HepG2 (cell line): ENCODE results near the gene MXRA8. TPM values are rescaled to one million over a fixed set of nuclear protein-coding genes. Genes with fewer than 3 reads are reported as not detected.

ENCODE experiments used
- CTCF ChIP-seq: sonication (generic); formaldehyde crosslinking; IDR thresholded peaks from 2 replicates; pipeline ENCODE4 v1.5.0; 2020; ENCODE audit warnings: mild to moderate bottlenecking, missing genetic modification reagents, moderate library complexity
- FOXA3 ChIP-seq: IDR thresholded peaks from 2 replicates; pipeline ENCODE4 v1.6.1; 2016; ENCODE audit warnings: missing genetic modification reagents, missing compliant biosample characterization
- HINFP ChIP-seq: sonication (generic); formaldehyde crosslinking; IDR thresholded peaks from 2 replicates; pipeline ENCODE4 v1.4.0; 2020; ENCODE audit warnings: low read depth, mild to moderate bottlenecking, missing genetic modification reagents
- HNF4A ChIP-seq: sonication (generic); formaldehyde crosslinking; IDR thresholded peaks from 2 replicates; pipeline ENCODE4 v1.4.0; 2020; ENCODE audit warnings: missing genetic modification reagents
- MIER2 ChIP-seq: IDR thresholded peaks from 2 replicates; pipeline ENCODE4 v1.6.1; 2016; ENCODE audit warnings: missing biosample characterization, missing genetic modification reagents
- PHF5A ChIP-seq: IDR thresholded peaks from one replicate; pipeline ENCODE4 v1.6.1; 2018; ENCODE audit warnings: low read depth, missing genetic modification reagents; ENCODE audit not compliant: unreplicated experiment
- POLR2AphosphoS5 ChIP-seq: IDR thresholded peaks from 2 replicates; pipeline ENCODE4 v1.6.1; 2012; ENCODE audit warnings: low read depth, low read length
- RBAK ChIP-seq: sonication (generic); formaldehyde crosslinking; IDR thresholded peaks from 2 replicates; pipeline ENCODE4 v1.5.1; 2020; ENCODE audit warnings: mild to moderate bottlenecking, missing genetic modification reagents
- SALL2 ChIP-seq: sonication (generic); formaldehyde crosslinking; IDR thresholded peaks from 2 replicates; pipeline ENCODE4 v1.8.1; 2023; ENCODE audit warnings: mild to moderate bottlenecking, missing genetic modification reagents, inconsistent platforms
- SKI ChIP-seq: fragments of 450-650 bp; IDR thresholded peaks from one replicate; pipeline ENCODE4 v1.6.1; 2018; ENCODE audit warnings: mild to moderate bottlenecking; ENCODE audit not compliant: partially characterized antibody
- TFDP1 ChIP-seq: IDR thresholded peaks from 2 replicates; pipeline ENCODE4 v1.6.1; 2016; ENCODE audit warnings: missing compliant biosample characterization, missing genetic modification reagents, borderline replicate concordance
- ZBTB40 ChIP-seq, 2 experiments: fragments of 450-650 bp in 1 of 2; sonication (generic) in 1 of 2; formaldehyde crosslinking in 1 of 2; IDR thresholded peaks; 2 replicates each; pipeline versions ENCODE4 v1.6.1 to v1.8.0; 2016 to 2022; ENCODE audit warnings: antibody characterized with exemption in 1 of 2, mild to moderate bottlenecking in 1 of 2, missing genetic modification reagents in 1 of 2
- ZKSCAN5 ChIP-seq: sonication (generic); formaldehyde crosslinking; IDR thresholded peaks from 2 replicates; pipeline ENCODE4 v1.5.1; 2020; ENCODE audit warnings: mild to moderate bottlenecking, missing genetic modification reagents
- ZNF34 ChIP-seq: sonication (generic); formaldehyde crosslinking; IDR thresholded peaks from 2 replicates; pipeline ENCODE4 v1.4.0; 2020; ENCODE audit warnings: mild to moderate bottlenecking, missing genetic modification reagents, borderline replicate concordance
- polyA plus RNA-seq, 8 experiments: library from polyadenylated mRNA; depleted of rRNA in 3 of 8; stranded (reverse) in 7 of 8; unstranded in 1 of 8; fragments of >200 nt; fragmentation: Illumina TruSeq in 4 of 8; extraction: Trizol in 4 of 8; gene quantifications; 2 replicates each; pipeline versions ENCODE4 v1.2.1 to v1.2.3, GENCODE V29; 2011 to 2016; ENCODE audit warnings: low read depth in 4 of 8, missing spikeins in 1 of 8, mixed read lengths in 1 of 8; ENCODE audit not compliant: insufficient read depth in 1 of 8
- total RNA-seq, 5 experiments: library from RNA; depleted of rRNA; stranded (reverse); fragments of >200 nt; fragmentation: Illumina TruSeq; extraction: Trizol; gene quantifications; 2 replicates each; pipeline ENCODE4 v1.2.3, GENCODE V29; 2016; ENCODE audit warnings: low read depth in 1 of 5

The MXRA8 gene
- total and polyA plus RNA-seq, 2 of the 13 experiments (the other 11 are each of a cell fraction or from before 2014, with no cell fraction given), result 19.8 to 44.8 TPM

DNA sequence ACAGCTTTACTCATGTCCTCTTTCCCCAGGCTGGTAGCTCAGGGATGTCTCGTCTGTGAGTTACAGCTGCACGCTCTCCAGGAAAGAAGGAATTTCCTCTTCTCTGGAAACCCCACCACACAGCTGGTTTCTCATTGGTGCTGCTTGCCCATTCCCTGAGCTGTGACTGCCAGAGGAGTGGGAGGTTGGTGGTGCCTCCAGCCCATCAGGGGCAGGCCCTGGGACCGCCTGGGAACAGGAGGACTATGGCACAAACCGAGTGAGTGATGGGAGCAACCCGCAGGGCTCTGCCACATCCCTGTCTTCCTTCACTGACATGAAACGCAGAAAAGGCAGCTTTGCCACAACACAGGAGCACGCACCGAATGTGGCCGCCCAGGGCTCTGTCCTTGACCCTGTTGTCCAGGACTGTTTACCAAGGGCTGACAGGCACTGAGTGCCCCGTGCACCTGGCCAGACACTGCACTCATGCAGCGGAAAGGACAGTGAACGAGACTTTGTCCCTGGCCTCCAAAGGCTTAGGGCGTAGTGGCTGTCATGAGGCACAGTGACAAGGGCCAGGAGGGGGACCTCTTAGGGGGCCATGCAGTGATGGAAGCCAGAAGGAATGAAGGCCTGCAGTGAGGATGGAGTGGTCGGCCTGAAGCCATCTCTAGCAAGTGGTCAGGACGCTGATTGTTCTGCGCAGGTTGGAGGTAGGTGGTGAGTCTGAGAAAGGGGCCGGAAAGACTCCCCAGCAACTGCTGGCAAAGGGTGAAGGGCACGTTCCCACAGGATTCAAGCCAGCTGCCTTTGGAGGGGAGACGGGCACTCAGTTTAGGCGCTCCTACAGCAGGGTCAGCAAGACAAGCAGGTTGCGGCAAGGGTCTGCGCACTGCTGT, 42.5 kb upstream of the MXRA8 start (continued):
- 0 out of 2 replicates have a peak, but pooled peaks have one; percentile 48 for TF ChIP-seq RBAK (CRISPR knock-in tag)
- TF ChIP-seq PHF5A (CRISPR knock-in tag), result peak; percentile 99
- TF ChIP-seq ZBTB40 (IDR thresholded peaks at IDR 0.05), result no peak
- peak; percentile 75; the same call in 1 of the 2 replicates for TF ChIP-seq ZBTB40 (CRISPR knock-in tag; IDR thresholded peaks at IDR 0.05)
- TF ChIP-seq TFDP1, result peak; percentile 85
- TF ChIP-seq POLR2AphosphoS5, result peak; percentile 61; the same call in 1 of the 2 replicates
- peak; percentile 99 for TF ChIP-seq SKI
- peak; percentile 99 for TF ChIP-seq HNF4A
- TF ChIP-seq CTCF (CRISPR knock-in tag), result peak; percentile 63
- 0 out of 2 replicates have a peak, but pooled peaks have one; percentile 61 for TF ChIP-seq ZKSCAN5 (CRISPR knock-in tag)
- peak; percentile 99 for TF ChIP-seq FOXA3 (CRISPR knock-in tag)
- no peak; the same call in 1 of the 2 replicates for TF ChIP-seq ZNF34
- peak; percentile 82 for TF ChIP-seq MIER2 (CRISPR knock-in tag)
- TF ChIP-seq SALL2 (CRISPR knock-in tag), result peak; percentile 88
- TF ChIP-seq HINFP, result peak; percentile 88
